H9 (cell line): ENCODE results near the gene SLC25A17. TPM values are rescaled to one million over a fixed set of nuclear protein-coding genes. Genes with fewer than 3 reads are reported as not detected.

Experiments
- DNase-seq: peaks from one replicate; pipeline ENCODE4 v3.0.0-alpha.2; 2017
- H2AFZ ChIP-seq: one replicate; pipeline ENCODE4 v1.6.1; 2013; ENCODE audit warnings: mild to moderate bottlenecking, low read length, control low read depth, moderate library complexity
- H2AK5ac ChIP-seq: 2 replicates; pipeline ENCODE4 v1.6.1; 2013; ENCODE audit warnings: low read length, control low read depth, mixed read lengths; ENCODE audit not compliant: insufficient read length
- H2BK120ac ChIP-seq: one replicate; pipeline ENCODE4 v1.6.1; 2013; ENCODE audit warnings: low read depth, mild to moderate bottlenecking, low read length, control low read depth, inconsistent platforms; ENCODE audit not compliant: poor library complexity, severe bottlenecking
- H2BK12ac ChIP-seq: 2 replicates; pipeline ENCODE4 v1.6.1; 2013; ENCODE audit warnings: low read length, control low read depth, mixed read lengths, low read depth; ENCODE audit not compliant: insufficient read length
- H2BK15ac ChIP-seq: 2 replicates; pipeline ENCODE4 v1.6.1; 2013; ENCODE audit warnings: low read depth, low read length, control low read depth
- H2BK20ac ChIP-seq: one replicate; pipeline ENCODE4 v1.6.1; 2013; ENCODE audit warnings: low read depth, mild to moderate bottlenecking, low read length, control low read depth, inconsistent platforms; ENCODE audit not compliant: poor library complexity, severe bottlenecking
- H2BK5ac ChIP-seq: 2 replicates; pipeline ENCODE4 v1.6.1; 2013; ENCODE audit warnings: low read length, control low read depth, mixed read lengths; ENCODE audit not compliant: insufficient read length
- H3K14ac ChIP-seq: 2 replicates; pipeline ENCODE4 v1.6.1; 2013; ENCODE audit warnings: low read length, control low read depth; ENCODE audit not compliant: insufficient read depth
- H3K18ac ChIP-seq: 2 replicates; pipeline ENCODE4 v1.6.1; 2013; ENCODE audit warnings: low read depth, mild to moderate bottlenecking, mixed read lengths, low read length, control low read depth; ENCODE audit not compliant: insufficient read length
- H3K23ac ChIP-seq: 2 replicates; pipeline ENCODE4 v1.6.1; 2013; ENCODE audit warnings: low read length, control low read depth, mixed read lengths, low read depth; ENCODE audit not compliant: insufficient read length
- H3K23me2 ChIP-seq: 2 replicates; pipeline ENCODE4 v1.6.1; 2013; ENCODE audit warnings: low read depth, mild to moderate bottlenecking, mixed read lengths, low read length, control low read depth; ENCODE audit not compliant: insufficient read length, poor library complexity, severe bottlenecking
- H3K27ac ChIP-seq: 2 replicates; pipeline ENCODE4 v1.5.1; 2013; ENCODE audit warnings: low read length, control low read depth, mixed read lengths, low read depth; ENCODE audit not compliant: insufficient read length
- H3K27me3 ChIP-seq: 2 replicates; pipeline ENCODE4 v1.6.1; 2013; ENCODE audit warnings: low read length, control low read depth, inconsistent platforms; ENCODE audit not compliant: insufficient read depth
- H3K4ac ChIP-seq: 2 replicates; pipeline ENCODE4 v1.6.1; 2013; ENCODE audit warnings: low read depth, mild to moderate bottlenecking, control low read depth, inconsistent platforms, low read length, moderate library complexity
- H3K4me1 ChIP-seq: 2 replicates; pipeline ENCODE4 v1.6.1; 2013; ENCODE audit warnings: low read length, control low read depth, inconsistent platforms; ENCODE audit not compliant: insufficient read depth
- H3K4me2 ChIP-seq: 2 replicates; pipeline ENCODE4 v1.6.1; 2013; ENCODE audit warnings: low read length, control low read depth, mixed read lengths; ENCODE audit not compliant: insufficient read length, insufficient read depth
- H3K56ac ChIP-seq: 2 replicates; pipeline ENCODE4 v1.6.1; 2013; ENCODE audit warnings: low read depth, mild to moderate bottlenecking, mixed read lengths, low read length, control low read depth; ENCODE audit not compliant: insufficient read length
- H3K79me1 ChIP-seq: 2 replicates; pipeline ENCODE4 v1.6.1; 2013; ENCODE audit warnings: low read depth, mild to moderate bottlenecking, moderate library complexity, low read length, control low read depth, inconsistent platforms; ENCODE audit not compliant: insufficient read depth, poor library complexity, severe bottlenecking
- H3K79me2 ChIP-seq: 2 replicates; pipeline ENCODE4 v1.6.1; 2013; ENCODE audit warnings: low read length, control low read depth, inconsistent platforms; ENCODE audit not compliant: insufficient read depth
- H3K9ac ChIP-seq: 2 replicates; pipeline ENCODE4 v1.6.1; 2013; ENCODE audit warnings: low read length, control low read depth, mixed read lengths; ENCODE audit not compliant: insufficient read length; ENCODE audit errors: extremely low read depth
- H3K9me3 ChIP-seq: one replicate; pipeline ENCODE4 v1.6.1; 2013; ENCODE audit warnings: low read depth, low read length, inconsistent platforms; ENCODE audit not compliant: control insufficient read depth
- H3T11ph ChIP-seq: one replicate; pipeline ENCODE4 v1.6.1; 2013; ENCODE audit warnings: mild to moderate bottlenecking, low read length, control low read depth, inconsistent platforms
- H4K20me1 ChIP-seq: one replicate; pipeline ENCODE4 v1.6.1; 2013; ENCODE audit not compliant: control insufficient read depth, insufficient read length, insufficient read depth
- H4K5ac ChIP-seq: 2 replicates; pipeline ENCODE4 v1.6.1; 2013; ENCODE audit warnings: low read depth, mild to moderate bottlenecking, mixed read lengths, low read length, control low read depth; ENCODE audit not compliant: insufficient read length
- H4K8ac ChIP-seq: replicated peaks from 2 replicates; pipeline ENCODE4 v1.6.1; 2013; ENCODE audit warnings: low read length, control low read depth, mixed read lengths, low read depth; ENCODE audit not compliant: insufficient read length
- H4K91ac ChIP-seq: 2 replicates; pipeline ENCODE4 v1.6.1; 2013; ENCODE audit warnings: low read depth, mild to moderate bottlenecking, moderate library complexity, mixed read lengths, low read length, control low read depth; ENCODE audit not compliant: insufficient read length
- H3K27ac Mint-ChIP-seq, 3 experiments: 2 replicates in 2 of 3; 3 replicates in 1 of 3; pipeline ENCODE4 v1.8.0; 2020 to 2021; ENCODE audit warnings: mixed read lengths in 3 of 3, mild to moderate bottlenecking in 1 of 3, moderate library complexity in 1 of 3
- H3K27me3 Mint-ChIP-seq: 2 replicates; pipeline ENCODE4 v1.8.0; 2021; ENCODE audit warnings: low read depth, mild to moderate bottlenecking, moderate library complexity, mixed read lengths
- H3K36me3 Mint-ChIP-seq, 3 experiments: 2 replicates in 2 of 3; 3 replicates in 1 of 3; pipeline ENCODE4 v1.8.0; 2020 to 2021; ENCODE audit warnings: low read depth in 3 of 3, mixed read lengths in 3 of 3; ENCODE audit not compliant: insufficient read depth in 1 of 3
- H3K4me1 Mint-ChIP-seq, 2 experiments: 2 replicates each; pipeline ENCODE4 v1.8.0; 2020; ENCODE audit warnings: mixed read lengths in 2 of 2
- H3K4me3 Mint-ChIP-seq, 2 experiments: 2 replicates in 1 of 2; 3 replicates in 1 of 2; pipeline ENCODE4 v1.8.0; 2020 to 2021; ENCODE audit warnings: mild to moderate bottlenecking in 2 of 2, mixed read lengths in 2 of 2, moderate library complexity in 1 of 2
- H3K9me3 Mint-ChIP-seq, 2 experiments: 2 replicates in 1 of 2; 3 replicates in 1 of 2; pipeline ENCODE4 v1.8.0; 2020; ENCODE audit warnings: mild to moderate bottlenecking in 2 of 2, mixed read lengths in 2 of 2, moderate library complexity in 1 of 2
- WGBS: extraction: QIAGEN DNeasy Blood & Tissue Kit; methylation state at CpG from one replicate; pipeline ENCODE4 v1.1.7; 2013; ENCODE audit warnings: missing lambda C conversion rate, low lambda C conversion rate, mixed read lengths; ENCODE audit not compliant: insufficient read length; ENCODE audit errors: extremely low coverage; 5-methylcytosine and 5-hydroxymethylcytosine counted together
- total RNA-seq: library from RNA; stranded (reverse); gene quantifications from 2 replicates; pipeline ENCODE4 v1.2.1, GENCODE V29; 2021
- TF ChIP-seq, protein P1 (sequence below): fragments of 200-600 bp; sonication (generic); conservative IDR thresholded peaks from 3 replicates; pipeline ENCODE4 v1.8.0; 2021; ENCODE audit warnings: antibody characterized with exemption, mild to moderate bottlenecking

SLC25A17 gene
- total RNA-seq, 1 experiment from 2014 or later, result 26.5 TPM

DNA sequence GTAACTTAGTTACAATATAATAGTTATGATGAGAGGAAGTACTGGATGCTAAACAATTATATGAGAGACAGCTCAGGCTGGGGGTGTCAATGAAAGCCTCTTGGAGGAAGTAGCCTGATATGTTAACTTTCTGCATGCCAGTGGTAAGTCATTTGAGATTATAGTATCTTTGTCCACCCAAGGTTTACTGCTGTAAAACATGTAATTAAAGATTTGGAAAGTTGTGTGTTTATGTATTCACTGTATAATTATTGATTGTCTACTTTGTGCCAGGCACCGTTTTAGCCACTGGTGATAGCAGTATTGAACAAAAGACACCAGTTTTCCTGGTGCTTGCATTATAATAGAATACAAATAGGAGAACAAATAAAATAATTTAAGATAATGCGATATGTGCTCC, 43.4 kb upstream of the SLC25A17 start:
- Histone ChIP-seq H3T11ph (no peak overlapping the region), H3K4me2 (no peak overlapping the region), H3K56ac (no peak overlapping the region), H2BK5ac (no peak overlapping the region), H2AFZ (no peak overlapping the region), H4K5ac (no peak overlapping the region), H3K14ac (no peak overlapping the region), H2BK20ac (no peak overlapping the region), H2BK15ac (no peak overlapping the region), H3K18ac (no peak overlapping the region), H4K91ac (no peak overlapping the region), H3K4me1 (peaks cover 2% of the 10 kb centered on the region; the same call in 1 of the 2 replicates), H4K20me1 (no peaks in the 10 kb centered on the region), H2BK120ac (no peak overlapping the region), H2AK5ac (no peak overlapping the region), H3K23me2 (no peaks in the 10 kb centered on the region), H3K4ac (no peak overlapping the region), H3K23ac (no peak overlapping the region), H2BK12ac (no peak overlapping the region), H3K79me2 (peaks cover 12% of the 10 kb centered on the region; the same call in 1 of the 2 replicates), H3K27ac (no peak overlapping the region), H4K8ac (no peak overlapping the region), H3K27me3 (no peaks in the 10 kb centered on the region), H3K9me3 (no peaks in the 10 kb centered on the region), H3K79me1 (peaks cover 3% of the 10 kb centered on the region), H3K9ac (no peak overlapping the region)
- H3K27me3 Mint-ChIP-seq, result no peaks in the 10 kb centered on the region
- no peak overlapping the region for H3K27ac Mint-ChIP-seq
- no peak overlapping the region for H3K4me3 Mint-ChIP-seq
- peaks cover 6 to 14% of the 10 kb centered on the region in 2 experiments for H3K4me1 Mint-ChIP-seq
- TF ChIP-seq, protein P1, sequence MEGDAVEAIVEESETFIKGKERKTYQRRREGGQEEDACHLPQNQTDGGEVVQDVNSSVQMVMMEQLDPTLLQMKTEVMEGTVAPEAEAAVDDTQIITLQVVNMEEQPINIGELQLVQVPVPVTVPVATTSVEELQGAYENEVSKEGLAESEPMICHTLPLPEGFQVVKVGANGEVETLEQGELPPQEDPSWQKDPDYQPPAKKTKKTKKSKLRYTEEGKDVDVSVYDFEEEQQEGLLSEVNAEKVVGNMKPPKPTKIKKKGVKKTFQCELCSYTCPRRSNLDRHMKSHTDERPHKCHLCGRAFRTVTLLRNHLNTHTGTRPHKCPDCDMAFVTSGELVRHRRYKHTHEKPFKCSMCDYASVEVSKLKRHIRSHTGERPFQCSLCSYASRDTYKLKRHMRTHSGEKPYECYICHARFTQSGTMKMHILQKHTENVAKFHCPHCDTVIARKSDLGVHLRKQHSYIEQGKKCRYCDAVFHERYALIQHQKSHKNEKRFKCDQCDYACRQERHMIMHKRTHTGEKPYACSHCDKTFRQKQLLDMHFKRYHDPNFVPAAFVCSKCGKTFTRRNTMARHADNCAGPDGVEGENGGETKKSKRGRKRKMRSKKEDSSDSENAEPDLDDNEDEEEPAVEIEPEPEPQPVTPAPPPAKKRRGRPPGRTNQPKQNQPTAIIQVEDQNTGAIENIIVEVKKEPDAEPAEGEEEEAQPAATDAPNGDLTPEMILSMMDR, result no peak
- H3K9me3 Mint-ChIP-seq, result no peaks in the 10 kb centered on the region
- no peak for DNase-seq
- peaks cover 0 to 16% (median 11%) of the 10 kb centered on the region in 3 experiments; a peak in 6 of 7 replicates for H3K36me3 Mint-ChIP-seq
- no CpG with 5 or more reads among the region's 2 CpGs for WGBS
